IPS-15b (cell line): ENCODE results near the gene TCERG1L.
"Not testable (repeated sequence)": the region's sequence is repeated elsewhere in the genome, so short reads cannot be mapped to it uniquely, and the experiment has no call there.

ENCODE experiments used
- H3K27me3 ChIP-seq: one replicate; pipeline ENCODE4 v1.6.1; 2013; ENCODE audit warnings: low read length; ENCODE audit not compliant: control insufficient read depth, insufficient read depth
- H3K36me3 ChIP-seq: one replicate; pipeline ENCODE4 v1.6.1; 2013; ENCODE audit warnings: low read length; ENCODE audit not compliant: control insufficient read depth, insufficient read depth
- H3K4me1 ChIP-seq: one replicate; pipeline ENCODE4 v1.6.1; 2013; ENCODE audit warnings: mild to moderate bottlenecking, low read length; ENCODE audit not compliant: control insufficient read depth, insufficient read depth
- H3K4me3 ChIP-seq: one replicate; pipeline ENCODE4 v1.5.1; 2013; ENCODE audit warnings: low read depth, low read length
- H3K9ac ChIP-seq: one replicate; pipeline ENCODE4 v1.6.1; 2013; ENCODE audit warnings: low read depth, mild to moderate bottlenecking, low read length
- H3K9me3 ChIP-seq: one replicate; pipeline ENCODE4 v1.6.1; 2013; ENCODE audit warnings: mild to moderate bottlenecking, low read length; ENCODE audit not compliant: control insufficient read depth, insufficient read depth

Gene TCERG1L

DNA sequence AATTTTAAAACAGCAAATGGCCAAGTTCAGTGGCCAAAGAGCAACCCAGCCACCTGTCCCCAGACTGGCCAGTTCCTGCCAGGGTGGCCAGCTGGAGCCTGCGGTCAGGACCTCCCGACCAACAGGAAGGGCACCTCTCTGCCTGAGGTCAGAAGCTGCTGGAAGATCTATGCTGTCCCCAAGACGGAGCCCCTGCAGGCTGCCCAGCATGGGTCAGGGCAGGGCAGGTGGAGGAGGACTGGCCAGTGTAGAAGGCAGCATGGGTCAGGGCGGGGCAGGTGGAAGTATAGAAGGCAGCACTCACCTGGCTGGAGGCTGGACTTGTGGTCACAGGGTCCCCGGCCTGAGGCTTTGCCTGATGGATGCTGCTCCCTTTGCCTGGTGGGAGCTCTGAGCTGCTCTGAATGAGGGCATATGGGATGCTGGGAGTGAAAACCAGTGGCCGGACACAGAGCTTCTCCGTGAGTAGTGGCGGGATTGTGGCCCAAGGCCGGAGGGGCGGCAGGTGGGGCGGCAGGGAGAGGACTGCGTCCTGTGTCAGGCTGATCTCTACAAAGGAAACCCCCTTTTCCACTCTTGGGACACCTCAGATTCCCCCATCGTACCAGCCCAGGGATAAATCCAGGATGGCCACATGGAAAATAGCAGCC is 229.2 kb downstream of the TCERG1L start:
- Histone ChIP-seq H3K4me3 (no peak overlapping the region), H3K27me3 (peaks cover 2% of the 10 kb centered on the region), H3K36me3 (no peaks in the 10 kb centered on the region), H3K9ac (no peak overlapping the region), H3K4me1 (no peaks in the 10 kb centered on the region), H3K9me3 (no peaks in the 10 kb centered on the region)

GRCh38 chr10:131081786-131082185 is 229.7 kb downstream of the TCERG1L start:
- Histone ChIP-seq H3K27me3 (peaks cover 2% of the 10 kb centered on the region), H3K36me3 (no peaks in the 10 kb centered on the region), H3K4me1 (no peaks in the 10 kb centered on the region), H3K4me3 (no peak overlapping the region), H3K9me3 (no peaks in the 10 kb centered on the region), H3K9ac (no peak overlapping the region)

GRCh38 chr10:131081376-131081775 is 230.1 kb downstream of the TCERG1L start:
- Histone ChIP-seq H3K9ac (no peak overlapping the region), H3K27me3 (peaks cover 2% of the 10 kb centered on the region), H3K4me3 (no peak overlapping the region), H3K9me3 (no peaks in the 10 kb centered on the region), H3K36me3 (no peaks in the 10 kb centered on the region), H3K4me1 (no peaks in the 10 kb centered on the region)

DNA sequence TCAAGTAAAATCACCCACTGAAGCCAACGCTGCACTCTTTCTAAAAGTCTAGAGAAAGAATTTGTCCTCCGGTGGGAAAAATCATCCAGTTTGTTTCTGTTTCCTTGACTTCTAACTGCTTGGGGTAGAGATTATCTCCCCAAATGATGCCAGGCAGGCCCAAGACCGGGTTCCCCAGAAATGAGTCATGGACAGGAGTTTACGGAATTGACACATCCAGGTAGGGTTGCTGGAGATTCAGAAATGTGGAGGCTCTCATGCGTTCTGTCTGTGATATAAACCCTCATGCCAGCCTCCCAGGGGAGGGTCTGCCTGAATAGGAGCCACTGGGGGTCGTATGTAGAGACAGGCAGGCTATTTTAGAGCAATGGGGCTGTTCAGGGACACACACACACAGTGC is 230.9 kb downstream of the TCERG1L start:
- Histone ChIP-seq H3K4me1 (no peaks in the 10 kb centered on the region), H3K9me3 (no peaks in the 10 kb centered on the region), H3K27me3 (no peaks in the 10 kb centered on the region), H3K4me3 (no peak overlapping the region), H3K9ac (no peak overlapping the region), H3K36me3 (no peaks in the 10 kb centered on the region)

GRCh38 chr10:131079314-131079713 is 232.2 kb downstream of the TCERG1L start:
- Histone ChIP-seq H3K9me3 (no peaks in the 10 kb centered on the region), H3K36me3 (no peaks in the 10 kb centered on the region), H3K4me1 (no peaks in the 10 kb centered on the region), H3K4me3 (no peak overlapping the region), H3K27me3 (no peaks in the 10 kb centered on the region), H3K9ac (no peak overlapping the region)

DNA sequence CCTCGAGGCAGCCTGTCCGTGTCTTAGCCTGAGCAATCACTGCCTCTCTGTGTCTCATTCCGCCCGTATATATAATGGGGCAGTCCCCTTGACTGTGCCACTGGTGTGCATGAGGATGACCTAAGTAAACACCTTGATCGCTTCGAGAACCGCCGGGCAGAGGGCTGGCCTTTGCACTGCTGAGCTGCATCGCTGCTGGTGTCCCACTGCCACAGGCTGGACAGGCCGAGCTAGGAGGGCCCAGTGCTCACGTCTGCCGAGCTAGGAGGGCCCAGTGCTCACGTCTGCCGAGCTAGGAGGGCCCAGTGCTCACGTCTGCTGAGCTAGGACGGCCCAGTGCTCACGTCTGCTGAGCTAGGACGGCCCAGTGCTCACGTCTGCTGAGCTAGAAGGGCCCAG is 232.6 kb downstream of the TCERG1L start:
- H3K4me3 ChIP-seq, H3K9ac ChIP-seq, H3K36me3 ChIP-seq, H3K4me1 ChIP-seq, H3K9me3 ChIP-seq, H3K27me3 ChIP-seq: not testable (repeated sequence)

GRCh38 chr10:131078131-131078881 is 233.2 kb downstream of the TCERG1L start:
- H3K27me3 ChIP-seq, result no peaks in the 10 kb centered on the region
- no peaks in the 10 kb centered on the region for H3K4me1 ChIP-seq
- no peak overlapping the region for H3K9ac ChIP-seq
- no peaks in the 10 kb centered on the region for H3K36me3 ChIP-seq
- no peaks in the 10 kb centered on the region for H3K9me3 ChIP-seq
- no peak overlapping the region for H3K4me3 ChIP-seq

GRCh38 chr10:131077724-131078123 is 233.8 kb downstream of the TCERG1L start:
- Histone ChIP-seq H3K4me1 (no peaks in the 10 kb centered on the region), H3K9me3 (no peaks in the 10 kb centered on the region), H3K9ac (no peak overlapping the region), H3K36me3 (no peaks in the 10 kb centered on the region), H3K4me3 (no peak overlapping the region), H3K27me3 (no peaks in the 10 kb centered on the region)

DNA sequence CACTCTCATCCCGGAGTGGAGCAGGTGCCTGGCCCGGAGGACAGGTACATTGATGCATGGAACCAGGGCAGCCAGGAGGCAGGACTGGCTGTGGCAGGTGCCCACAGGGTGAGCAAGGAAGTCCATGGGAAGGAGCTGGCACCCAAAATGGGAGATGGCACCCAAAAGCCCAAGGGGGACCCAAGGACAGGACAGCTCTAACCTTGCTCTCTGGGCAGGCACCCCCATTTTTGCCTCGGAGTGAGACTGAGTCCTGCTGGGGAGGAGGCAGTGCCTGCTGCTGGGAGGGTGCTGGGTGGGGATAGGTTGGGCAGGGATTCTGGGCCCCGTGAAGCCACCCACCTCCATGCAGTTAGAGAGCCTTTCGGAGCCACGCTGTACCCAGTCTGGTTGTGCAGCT is 234.5 kb downstream of the TCERG1L start:
- Histone ChIP-seq H3K9me3 (no peaks in the 10 kb centered on the region), H3K4me3 (no peak overlapping the region), H3K27me3 (no peaks in the 10 kb centered on the region), H3K36me3 (no peaks in the 10 kb centered on the region), H3K9ac (no peak overlapping the region), H3K4me1 (no peaks in the 10 kb centered on the region)

- H3K27me3 ChIP-seq, result no peaks in the 10 kb centered on the region
- H3K36me3 ChIP-seq, result no peaks in the 10 kb centered on the region
- no peaks in the 10 kb centered on the region for H3K4me1 ChIP-seq
- H3K4me3 ChIP-seq, result no peak overlapping the region
- H3K9me3 ChIP-seq, result no peaks in the 10 kb centered on the region
- H3K9ac ChIP-seq, result no peak overlapping the region
These were observed 235.2 kb downstream of the TCERG1L start for GRCh38 chr10:131076356-131076755.

DNA sequence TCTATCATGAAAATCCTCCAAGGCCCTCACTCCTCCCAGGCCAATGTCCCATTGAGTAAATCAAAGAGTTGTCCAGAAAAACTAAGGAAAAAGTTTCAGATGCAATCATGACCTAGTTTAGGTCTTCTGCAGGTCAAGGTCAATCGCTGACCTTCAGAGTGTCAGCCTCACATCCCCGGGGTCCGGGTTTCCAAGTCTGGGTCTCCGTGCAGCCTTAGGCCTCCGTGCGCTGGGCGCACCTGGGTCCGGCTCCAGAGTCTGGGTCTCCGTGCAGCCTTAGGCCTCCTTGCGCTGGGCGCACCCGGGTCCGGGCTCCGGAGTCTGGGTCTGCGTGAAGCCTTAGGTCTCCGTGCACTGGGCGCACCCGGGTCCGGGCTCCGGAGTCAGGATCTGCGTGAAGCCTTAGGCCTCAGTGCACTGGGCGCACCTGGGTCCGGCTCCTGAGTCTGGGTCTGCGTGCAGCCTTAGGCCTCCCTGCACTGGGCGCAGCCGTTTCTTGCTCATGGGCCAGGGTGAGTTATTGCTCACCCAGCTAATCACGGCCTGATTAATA is 236.2 kb downstream of the TCERG1L start:
- no peaks in the 10 kb centered on the region for H3K27me3 ChIP-seq
- H3K36me3 ChIP-seq, result no peaks in the 10 kb centered on the region
- no peak overlapping the region for H3K9ac ChIP-seq
- no peaks in the 10 kb centered on the region for H3K9me3 ChIP-seq
- H3K4me3 ChIP-seq, result no peak overlapping the region
- H3K4me1 ChIP-seq, result no peaks in the 10 kb centered on the region

DNA sequence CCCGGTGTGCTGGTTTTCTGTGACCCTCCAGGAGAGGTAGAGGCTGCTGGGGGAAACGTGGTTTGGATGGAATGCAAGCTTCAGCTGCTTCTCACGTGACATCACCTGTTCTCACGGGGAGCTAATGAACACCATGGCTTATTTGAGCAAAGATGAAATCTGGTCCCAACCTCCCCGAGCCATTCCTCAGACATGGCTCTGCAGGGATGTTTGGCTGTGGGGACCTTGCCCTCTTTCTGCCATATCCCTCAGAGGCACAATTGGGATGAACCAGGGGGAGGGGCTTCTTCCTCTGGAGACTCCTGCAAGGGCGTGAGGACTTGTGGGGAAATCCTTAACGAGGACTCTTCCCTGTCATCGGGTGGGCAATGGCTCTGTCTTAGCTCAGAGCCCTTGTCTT is 236.8 kb downstream of the TCERG1L start:
- Histone ChIP-seq H3K9ac (no peak overlapping the region), H3K4me3 (no peak overlapping the region), H3K9me3 (no peaks in the 10 kb centered on the region), H3K36me3 (no peaks in the 10 kb centered on the region), H3K27me3 (no peaks in the 10 kb centered on the region), H3K4me1 (no peaks in the 10 kb centered on the region)
